GM21423 (cell line): ENCODE data around the gene SORCS2.

Source experiments
- ATAC-seq: cut with Tn5 transposase; IDR thresholded peaks from one replicate; pipeline ENCODE4 v1.9.1; 2021; ENCODE audit warnings: mild to moderate bottlenecking, moderate library complexity; ENCODE audit not compliant: unreplicated experiment

The SORCS2 gene

GRCh38 chr4:7668826-7669225 is 476.5 kb downstream of the SORCS2 start:
- no peak for ATAC-seq

- ATAC-seq: no peak
Measured at GRCh38 chr4:7672601-7673000, 480.3 kb downstream of the SORCS2 start.

GRCh38 chr4:7673121-7673520 is 480.8 kb downstream of the SORCS2 start:
- ATAC-seq: no peak

GRCh38 chr4:7674706-7675105 is 482.4 kb downstream of the SORCS2 start:
- no peak for ATAC-seq

GRCh38 chr4:7675136-7675535 is 482.8 kb downstream of the SORCS2 start:
- no peak for ATAC-seq

- no peak for ATAC-seq
Measured at GRCh38 chr4:7675612-7676320, 483.4 kb downstream of the SORCS2 start.

GRCh38 chr4:7676398-7676922 is 484.1 kb downstream of the SORCS2 start:
- ATAC-seq: no peak

GRCh38 chr4:7677086-7677485 is 484.7 kb downstream of the SORCS2 start:
- no peak for ATAC-seq

GRCh38 chr4:7677799-7678301 is 485.5 kb downstream of the SORCS2 start:
- no peak for ATAC-seq

- no peak for ATAC-seq
Measured at GRCh38 chr4:7678318-7678852, 486.0 kb downstream of the SORCS2 start.

GRCh38 chr4:7679406-7680040 is 487.2 kb downstream of the SORCS2 start:
- ATAC-seq: no peak

- ATAC-seq: no peak
Measured at GRCh38 chr4:7680106-7680505, 487.8 kb downstream of the SORCS2 start.

GRCh38 chr4:7680731-7681130 is 488.4 kb downstream of the SORCS2 start:
- ATAC-seq: no peak

- ATAC-seq: no peak
Measured at GRCh38 chr4:7683126-7683703, 490.9 kb downstream of the SORCS2 start.

- ATAC-seq: no peak
Measured at GRCh38 chr4:7684294-7684693, 492.0 kb downstream of the SORCS2 start.

GRCh38 chr4:7686070-7686870 is 493.9 kb downstream of the SORCS2 start:
- ATAC-seq: no peak

GRCh38 chr4:7687006-7687405 is 494.7 kb downstream of the SORCS2 start:
- ATAC-seq: no peak

- no peak for ATAC-seq
Measured at GRCh38 chr4:7687796-7688195, 495.5 kb downstream of the SORCS2 start.

GRCh38 chr4:7689773-7690693 is 497.7 kb downstream of the SORCS2 start:
- no peak for ATAC-seq

GRCh38 chr4:7691061-7691460 is 498.7 kb downstream of the SORCS2 start:
- ATAC-seq: no peak
